Measurements from ENCODE around the gene CACNA1I. TPM values are rescaled to one million over a fixed set of nuclear protein-coding genes. Genes with fewer than 3 reads are reported as not detected.

The CACNA1I gene
- total and polyA plus RNA-seq, 2 experiments from 2014 or later: 0.42 to 2.4 TPM

DNA sequence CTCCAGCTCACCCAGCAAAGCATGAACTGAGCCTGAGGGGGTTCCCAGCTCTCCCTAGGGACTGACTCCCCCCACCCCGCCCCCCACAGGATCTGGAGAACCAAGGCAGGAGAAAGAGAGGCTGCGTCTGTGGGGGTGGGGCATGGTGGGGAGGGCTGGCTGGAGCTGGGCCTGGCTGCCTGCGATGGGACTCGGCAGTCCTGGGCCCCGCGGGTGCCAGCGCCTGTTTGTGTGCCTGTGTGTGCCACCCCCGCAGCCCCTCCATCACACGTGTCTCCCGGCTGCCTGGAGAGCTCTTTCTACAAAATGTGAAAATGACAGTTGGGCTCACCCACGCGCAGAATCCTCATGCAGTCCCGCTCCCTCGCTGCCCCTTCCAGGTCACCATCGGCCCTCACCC lies 46.8 kb downstream of the CACNA1I start (continued):
- TF ChIP-seq, protein P1, sequence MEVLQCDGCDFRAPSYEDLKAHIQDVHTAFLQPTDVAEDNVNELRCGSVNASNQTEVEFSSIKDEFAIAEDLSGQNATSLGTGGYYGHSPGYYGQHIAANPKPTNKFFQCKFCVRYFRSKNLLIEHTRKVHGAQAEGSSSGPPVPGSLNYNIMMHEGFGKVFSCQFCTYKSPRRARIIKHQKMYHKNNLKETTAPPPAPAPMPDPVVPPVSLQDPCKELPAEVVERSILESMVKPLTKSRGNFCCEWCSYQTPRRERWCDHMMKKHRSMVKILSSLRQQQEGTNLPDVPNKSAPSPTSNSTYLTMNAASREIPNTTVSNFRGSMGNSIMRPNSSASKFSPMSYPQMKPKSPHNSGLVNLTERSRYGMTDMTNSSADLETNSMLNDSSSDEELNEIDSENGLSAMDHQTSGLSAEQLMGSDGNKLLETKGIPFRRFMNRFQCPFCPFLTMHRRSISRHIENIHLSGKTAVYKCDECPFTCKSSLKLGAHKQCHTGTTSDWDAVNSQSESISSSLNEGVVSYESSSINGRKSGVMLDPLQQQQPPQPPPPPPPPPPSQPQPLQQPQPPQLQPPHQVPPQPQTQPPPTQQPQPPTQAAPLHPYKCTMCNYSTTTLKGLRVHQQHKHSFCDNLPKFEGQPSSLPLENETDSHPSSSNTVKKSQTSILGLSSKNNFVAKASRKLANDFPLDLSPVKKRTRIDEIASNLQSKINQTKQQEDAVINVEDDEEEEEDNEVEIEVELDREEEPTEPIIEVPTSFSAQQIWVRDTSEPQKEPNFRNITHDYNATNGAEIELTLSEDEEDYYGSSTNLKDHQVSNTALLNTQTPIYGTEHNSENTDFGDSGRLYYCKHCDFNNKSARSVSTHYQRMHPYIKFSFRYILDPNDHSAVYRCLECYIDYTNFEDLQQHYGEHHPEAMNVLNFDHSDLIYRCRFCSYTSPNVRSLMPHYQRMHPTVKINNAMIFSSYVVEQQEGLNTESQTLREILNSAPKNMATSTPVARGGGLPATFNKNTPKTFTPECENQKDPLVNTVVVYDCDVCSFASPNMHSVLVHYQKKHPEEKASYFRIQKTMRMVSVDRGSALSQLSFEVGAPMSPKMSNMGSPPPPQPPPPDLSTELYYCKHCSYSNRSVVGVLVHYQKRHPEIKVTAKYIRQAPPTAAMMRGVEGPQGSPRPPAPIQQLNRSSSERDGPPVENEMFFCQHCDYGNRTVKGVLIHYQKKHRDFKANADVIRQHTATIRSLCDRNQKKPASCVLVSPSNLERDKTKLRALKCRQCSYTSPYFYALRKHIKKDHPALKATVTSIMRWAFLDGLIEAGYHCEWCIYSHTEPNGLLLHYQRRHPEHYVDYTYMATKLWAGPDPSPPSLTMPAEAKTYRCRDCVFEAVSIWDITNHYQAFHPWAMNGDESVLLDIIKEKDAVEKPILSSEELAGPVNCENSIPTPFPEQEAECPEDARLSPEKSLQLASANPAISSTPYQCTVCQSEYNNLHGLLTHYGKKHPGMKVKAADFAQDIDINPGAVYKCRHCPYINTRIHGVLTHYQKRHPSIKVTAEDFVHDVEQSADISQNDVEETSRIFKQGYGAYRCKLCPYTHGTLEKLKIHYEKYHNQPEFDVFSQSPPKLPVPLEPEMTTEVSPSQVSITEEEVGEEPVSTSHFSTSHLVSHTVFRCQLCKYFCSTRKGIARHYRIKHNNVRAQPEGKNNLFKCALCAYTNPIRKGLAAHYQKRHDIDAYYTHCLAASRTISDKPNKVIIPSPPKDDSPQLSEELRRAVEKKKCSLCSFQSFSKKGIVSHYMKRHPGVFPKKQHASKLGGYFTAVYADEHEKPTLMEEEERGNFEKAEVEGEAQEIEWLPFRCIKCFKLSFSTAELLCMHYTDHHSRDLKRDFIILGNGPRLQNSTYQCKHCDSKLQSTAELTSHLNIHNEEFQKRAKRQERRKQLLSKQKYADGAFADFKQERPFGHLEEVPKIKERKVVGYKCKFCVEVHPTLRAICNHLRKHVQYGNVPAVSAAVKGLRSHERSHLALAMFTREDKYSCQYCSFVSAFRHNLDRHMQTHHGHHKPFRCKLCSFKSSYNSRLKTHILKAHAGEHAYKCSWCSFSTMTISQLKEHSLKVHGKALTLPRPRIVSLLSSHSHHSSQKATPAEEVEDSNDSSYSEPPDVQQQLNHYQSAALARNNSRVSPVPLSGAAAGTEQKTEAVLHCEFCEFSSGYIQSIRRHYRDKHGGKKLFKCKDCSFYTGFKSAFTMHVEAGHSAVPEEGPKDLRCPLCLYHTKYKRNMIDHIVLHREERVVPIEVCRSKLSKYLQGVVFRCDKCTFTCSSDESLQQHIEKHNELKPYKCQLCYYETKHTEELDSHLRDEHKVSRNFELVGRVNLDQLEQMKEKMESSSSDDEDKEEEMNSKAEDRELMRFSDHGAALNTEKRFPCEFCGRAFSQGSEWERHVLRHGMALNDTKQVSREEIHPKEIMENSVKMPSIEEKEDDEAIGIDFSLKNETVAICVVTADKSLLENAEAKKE (CRISPR knock-in tag; IDR thresholded peaks at IDR 0.05): no peak

GRCh38 chr22:39617970-39618757 lies 47.6 kb downstream of the CACNA1I start:
- Histone ChIP-seq H3K79me2 (replicated peaks; ENCODE audit: insufficient read depth) (no peaks in the 10 kb centered on the region), H3K27me3 (ENCODE audit: insufficient read depth) (no peaks in the 10 kb centered on the region), H3F3A (replicated peaks; ENCODE audit: low read depth) (no peaks in the 10 kb centered on the region), H3K4me2 (no peak overlapping the region), H3K9me2 (ENCODE audit: insufficient read depth) (no peaks in the 10 kb centered on the region), H3K36me3 (ENCODE audit: insufficient read depth) (no peaks in the 10 kb centered on the region), H2AFZ (no peak overlapping the region), H3K4me3 (no peak overlapping the region), H3K27ac (ENCODE audit: low read depth) (no peak overlapping the region), H4K20me1 (replicated peaks; ENCODE audit: insufficient read depth) (no peaks in the 10 kb centered on the region), H3K4me1 (ENCODE audit: insufficient read depth) (no peaks in the 10 kb centered on the region)
- Mint-ChIP-seq H3K27ac (no peak overlapping the region), H3K4me3 (no peak overlapping the region; the same call in 2 of the 3 replicates), H3K4me1 (peaks cover 14% of the 10 kb centered on the region), H3K9me3 (0 out of 3 replicates have a peak, but pooled peaks cover under 1% of the 10 kb centered on the region), H3K27me3 (ENCODE audit: insufficient read depth, low read depth, poor library complexity) (peaks cover 4% of the 10 kb centered on the region), H3K36me3 (ENCODE audit: low read depth) (no peaks in the 10 kb centered on the region)
- ATAC-seq (no peak), DNase-seq (ENCODE audit: low spot score) (no peak)
- no peak for TF ChIP-seq ZNF331 (CRISPR knock-in tag; IDR thresholded peaks at IDR 0.05; ENCODE audit: low read depth)
- TF ChIP-seq JUNB (IDR thresholded peaks at IDR 0.05; ENCODE audit: unreplicated experiment): no peak
- TF ChIP-seq, protein P1 (CRISPR knock-in tag; IDR thresholded peaks at IDR 0.05): no peak
- TF ChIP-seq REST (IDR thresholded peaks at IDR 0.05; ENCODE audit: unreplicated experiment): no peak

All from GM23338 (cell line).